GM19455 (cell line): Measurements from ENCODE around the gene ZFP3.
"Not testable (repeated sequence)": the region's sequence is repeated elsewhere in the genome, so short reads cannot be mapped to it uniquely, and the experiment has no call there.

Source experiments
- ATAC-seq: cut with Tn5 transposase; IDR thresholded peaks from one replicate; pipeline ENCODE4 v1.9.1; 2021; ENCODE audit not compliant: unreplicated experiment

ZFP3 gene

DNA sequence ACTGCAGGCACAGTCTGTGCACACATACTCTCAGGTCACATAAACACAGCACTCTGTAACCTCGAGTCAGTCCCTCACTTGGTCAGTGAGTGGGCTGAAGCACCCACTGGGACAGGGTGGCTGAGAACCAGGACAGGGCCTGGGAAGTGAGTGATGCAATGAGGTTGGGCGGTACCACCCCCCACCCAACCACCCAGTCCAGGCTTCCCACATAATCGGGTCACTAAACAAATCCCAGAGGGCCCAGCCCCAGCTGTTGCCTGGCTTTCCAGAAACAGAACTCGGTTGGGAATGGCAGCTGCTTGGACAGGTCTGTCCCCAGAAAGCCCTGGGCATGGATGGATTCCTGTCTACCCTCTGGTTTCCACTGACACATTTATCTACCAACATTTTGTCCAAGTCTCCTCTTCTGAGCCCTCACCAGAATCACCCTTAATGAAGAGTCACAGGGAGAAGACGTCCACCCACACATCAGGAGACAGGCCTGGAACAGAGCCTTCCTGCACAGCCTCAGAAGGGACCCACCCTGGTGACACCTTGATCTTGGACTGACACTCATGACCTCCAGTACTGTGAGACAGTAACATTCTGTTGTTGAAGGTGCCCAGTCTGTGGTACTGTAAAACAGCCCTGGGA lies 46.0 kb downstream of the ZFP3 start:
- not testable (repeated sequence) for ATAC-seq

DNA sequence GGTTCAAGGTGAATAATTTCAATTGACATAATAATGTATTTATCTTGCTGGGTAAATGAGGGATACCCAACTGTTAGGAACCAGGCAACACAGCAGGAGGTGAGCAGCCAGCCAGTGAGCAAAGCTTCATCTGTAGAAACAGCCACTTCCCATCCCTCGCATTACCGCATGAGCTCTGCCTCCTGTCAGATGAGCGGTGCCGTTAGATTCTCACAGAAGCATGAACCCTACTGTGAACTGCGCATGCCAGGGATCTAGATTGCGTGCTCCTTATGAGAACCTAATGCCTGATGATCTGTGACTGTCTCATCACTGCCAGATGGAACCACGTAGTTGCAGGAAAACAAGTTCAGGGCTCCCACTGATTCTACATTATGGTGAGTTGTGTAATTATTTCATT lies 46.6 kb downstream of the ZFP3 start:
- not testable (repeated sequence) for ATAC-seq

DNA sequence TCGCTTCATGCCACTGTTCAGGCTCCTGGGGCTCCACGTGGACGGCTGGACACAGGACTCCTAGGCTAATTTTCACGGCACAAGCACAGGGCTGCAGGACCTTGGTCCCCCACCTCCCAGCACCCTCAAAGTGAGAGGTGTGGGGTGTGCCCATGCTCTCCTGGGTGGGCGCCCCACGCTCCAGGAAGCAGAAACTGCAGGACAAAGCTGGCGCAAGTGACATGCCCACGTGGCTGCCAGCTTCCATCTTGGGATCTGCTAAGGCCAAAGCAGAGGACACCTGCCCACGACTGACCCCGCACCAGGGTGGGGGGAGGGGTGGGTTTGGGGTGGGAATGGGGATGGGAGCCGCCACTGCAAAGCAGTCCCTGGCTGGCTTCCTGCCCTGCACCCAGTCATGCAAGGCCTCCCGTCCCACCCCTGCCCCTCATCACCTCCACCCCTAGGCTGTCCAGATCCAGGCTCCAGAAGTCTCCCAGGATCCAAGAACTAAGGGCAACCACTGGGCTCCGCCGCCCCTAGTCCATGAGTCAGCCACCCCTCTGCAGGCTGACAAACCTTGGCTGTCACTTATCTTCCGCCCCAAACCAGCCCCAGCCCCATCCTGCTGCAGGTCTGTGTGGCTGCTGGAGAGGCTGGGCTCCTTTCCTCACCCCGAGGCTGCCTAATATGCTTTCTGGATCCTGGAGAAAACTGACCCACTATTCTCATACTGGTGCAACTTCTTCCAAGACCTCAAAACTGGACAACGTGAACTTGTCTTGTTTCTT lies 48.6 kb downstream of the ZFP3 start:
- ATAC-seq: no peak

DNA sequence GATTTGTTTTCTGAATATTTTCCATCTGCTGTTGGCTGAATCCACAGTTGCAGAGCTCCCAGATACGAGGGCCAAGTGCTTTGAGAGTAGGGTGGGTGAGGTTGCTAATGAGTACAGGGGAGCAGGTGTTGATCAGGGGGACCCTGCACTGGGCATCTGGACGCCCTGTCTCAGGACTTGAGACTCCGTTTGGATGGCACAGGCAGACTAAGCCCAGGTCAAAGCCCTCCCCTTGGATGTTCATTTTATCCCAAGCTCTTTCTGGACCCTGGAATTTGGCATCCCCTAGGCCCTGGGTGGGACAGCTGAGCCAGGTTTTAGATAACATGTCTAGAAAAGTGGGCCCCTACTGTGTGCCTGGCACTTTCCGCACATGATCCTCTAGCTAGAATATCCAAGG lies 49.6 kb downstream of the ZFP3 start:
- no peak for ATAC-seq

DNA sequence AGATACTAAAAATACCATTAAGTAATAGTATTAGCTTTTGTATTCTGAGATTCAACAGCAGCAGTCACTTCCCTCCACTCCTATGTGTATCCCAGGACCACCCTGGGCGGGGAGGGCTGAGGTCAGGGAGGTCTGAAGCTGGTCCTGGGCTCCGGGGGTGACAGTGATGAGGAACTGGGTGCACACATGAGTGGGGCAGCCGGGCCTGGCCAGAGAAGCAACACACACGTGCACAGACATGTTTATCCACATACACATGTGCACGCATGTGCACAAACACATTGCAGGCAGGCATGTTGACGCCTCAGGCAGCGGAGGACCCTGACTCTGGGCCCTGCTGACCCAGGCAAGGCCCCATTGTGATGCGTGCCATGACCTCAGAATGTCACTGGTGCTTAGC lies 50.1 kb downstream of the ZFP3 start:
- not testable (repeated sequence) for ATAC-seq

DNA sequence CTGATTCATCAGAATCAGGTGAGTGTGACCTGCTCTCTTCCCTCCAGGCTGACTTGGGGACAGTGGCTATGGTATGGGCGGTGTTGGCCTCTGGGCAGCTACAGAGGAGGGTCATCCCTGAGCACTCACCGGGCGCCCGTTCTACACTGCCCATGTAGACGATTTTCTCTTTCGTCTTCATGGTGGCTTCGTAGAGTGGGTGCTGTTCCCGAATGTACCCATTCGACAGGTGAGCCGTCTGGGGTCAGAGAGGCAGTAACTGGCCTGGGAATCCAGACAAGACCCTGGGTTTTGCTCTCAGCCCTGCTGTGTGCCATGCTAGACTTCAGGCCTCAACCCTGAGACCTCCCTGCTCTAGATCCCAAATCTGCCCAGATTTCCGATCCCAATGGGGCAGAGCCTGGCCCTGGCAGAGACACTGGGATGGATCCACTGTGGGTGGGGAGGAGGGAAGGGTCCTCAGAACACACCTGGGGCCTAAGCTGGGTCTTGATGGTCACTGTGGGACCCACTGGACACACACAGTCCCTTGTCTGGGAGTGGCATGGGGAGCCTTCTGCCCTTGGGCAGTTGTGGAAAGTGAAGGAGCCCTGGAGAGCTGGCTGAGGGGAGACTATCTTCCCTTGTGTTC lies 50.8 kb downstream of the ZFP3 start:
- ATAC-seq: no peak

GRCh38 chr17:5129770-5130169 lies 51.5 kb downstream of the ZFP3 start:
- not testable (repeated sequence) for ATAC-seq

DNA sequence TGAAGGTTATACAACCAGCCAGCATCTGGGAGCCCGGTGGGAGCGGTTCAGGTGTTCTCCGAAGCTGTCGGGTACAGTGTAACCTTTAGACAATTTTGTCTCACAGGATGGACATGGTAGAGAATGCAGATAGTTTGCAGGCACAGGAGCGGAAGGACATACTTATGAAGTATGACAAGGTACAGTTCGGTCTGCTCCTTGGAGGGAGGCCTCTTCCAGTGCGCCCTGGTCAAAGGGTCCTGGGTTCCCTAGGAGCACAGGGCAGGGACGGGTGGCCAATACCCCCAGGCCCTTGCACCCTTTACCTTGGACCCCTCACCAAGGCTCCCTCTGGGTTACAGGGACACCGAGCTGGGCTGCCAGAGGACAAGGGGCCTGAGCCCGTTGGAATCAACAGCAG lies 52.0 kb downstream of the ZFP3 start:
- not testable (repeated sequence) for ATAC-seq

- ATAC-seq: not testable (repeated sequence)
These were observed 52.4 kb downstream of the ZFP3 start for GRCh38 chr17:5130687-5131086.

DNA sequence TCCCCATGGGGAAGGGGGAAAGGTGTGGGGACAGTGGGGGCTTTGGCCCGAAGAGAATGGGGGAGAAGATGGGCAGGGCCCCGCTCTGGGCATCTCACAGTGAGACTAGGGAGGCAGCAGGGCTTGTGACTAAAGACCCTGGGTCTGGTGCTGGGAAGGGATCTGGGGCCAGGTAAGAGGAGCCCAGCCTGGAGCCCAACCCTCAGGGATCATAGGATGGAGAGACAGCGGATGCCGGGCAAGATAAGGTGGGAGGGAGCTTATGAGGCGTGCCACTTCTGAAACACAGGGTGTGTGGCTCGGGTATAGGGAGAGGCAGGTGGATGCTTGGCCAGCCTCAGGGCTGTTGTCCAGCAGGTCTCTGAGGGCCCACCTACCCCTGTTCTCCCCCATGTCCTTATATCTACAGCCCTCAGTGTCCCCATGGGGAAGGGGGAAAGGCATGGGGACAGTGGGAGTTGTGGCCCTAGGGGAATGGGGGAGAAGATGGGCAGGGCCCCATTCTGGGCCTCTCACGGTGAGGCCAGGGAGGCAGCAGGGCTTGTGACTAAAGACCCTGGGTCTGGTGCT lies 53.0 kb downstream of the ZFP3 start:
- ATAC-seq: no peak

DNA sequence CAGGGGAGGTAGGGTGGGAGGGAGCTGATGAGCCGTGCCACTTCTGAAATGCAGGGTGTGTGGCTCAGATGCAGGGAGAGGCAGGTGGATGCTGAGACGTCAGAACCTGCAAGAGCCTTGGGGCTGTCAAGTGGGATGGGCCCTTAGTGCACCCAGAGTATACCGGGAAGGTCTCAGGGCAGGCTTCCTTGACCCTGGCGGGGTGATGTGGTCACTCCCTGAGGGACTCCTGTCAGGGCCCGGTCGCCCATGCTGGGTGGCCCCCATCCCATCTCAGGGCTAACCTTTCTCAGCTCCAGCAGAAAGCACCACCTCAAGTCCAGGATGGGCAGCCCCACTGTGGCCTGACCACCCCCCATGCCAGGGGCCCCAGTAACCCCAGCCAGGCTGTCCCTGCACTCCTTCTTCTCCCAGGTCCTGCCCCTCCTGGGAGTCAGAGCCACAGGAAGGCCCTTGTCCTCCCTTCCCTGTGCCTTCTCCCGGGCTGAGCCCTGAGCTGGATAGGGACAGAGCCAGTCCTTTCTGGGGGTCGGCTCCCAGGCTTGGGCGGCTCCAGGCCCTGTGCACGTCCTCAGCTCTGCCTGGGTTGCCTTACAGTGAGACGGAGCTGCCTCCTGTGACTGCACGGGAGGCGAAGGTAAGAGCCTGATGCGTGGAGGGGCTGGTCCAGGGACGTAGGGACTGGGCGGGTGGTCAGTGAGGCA lies 53.7 kb downstream of the ZFP3 start:
- ATAC-seq: not testable (repeated sequence)

- not testable (repeated sequence) for ATAC-seq
These were observed 54.4 kb downstream of the ZFP3 start for GRCh38 chr17:5132503-5133225.

- ATAC-seq: no peak
These were observed 55.0 kb downstream of the ZFP3 start for GRCh38 chr17:5133311-5133710.

GRCh38 chr17:5133961-5134360 lies 55.7 kb downstream of the ZFP3 start:
- not testable (repeated sequence) for ATAC-seq

DNA sequence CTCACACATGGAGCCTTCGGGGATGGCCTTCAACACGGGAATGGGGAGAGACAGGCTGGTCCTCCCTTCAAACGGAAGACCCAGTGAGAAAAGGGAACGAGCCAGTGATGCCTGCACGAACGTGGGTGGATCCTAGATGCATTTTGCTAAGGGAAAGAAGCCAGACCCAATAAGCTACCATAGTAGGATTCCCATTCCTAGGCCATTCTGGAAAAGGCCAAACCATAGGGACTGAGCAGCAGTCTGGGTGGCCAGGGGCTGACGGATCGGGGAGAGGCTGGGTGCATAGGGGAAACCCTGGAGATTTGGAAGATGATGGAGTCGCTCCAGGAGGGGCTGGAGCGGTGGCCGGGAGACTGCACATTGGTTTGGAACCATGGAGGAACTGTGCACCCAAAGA lies 56.3 kb downstream of the ZFP3 start:
- ATAC-seq: not testable (repeated sequence)

DNA sequence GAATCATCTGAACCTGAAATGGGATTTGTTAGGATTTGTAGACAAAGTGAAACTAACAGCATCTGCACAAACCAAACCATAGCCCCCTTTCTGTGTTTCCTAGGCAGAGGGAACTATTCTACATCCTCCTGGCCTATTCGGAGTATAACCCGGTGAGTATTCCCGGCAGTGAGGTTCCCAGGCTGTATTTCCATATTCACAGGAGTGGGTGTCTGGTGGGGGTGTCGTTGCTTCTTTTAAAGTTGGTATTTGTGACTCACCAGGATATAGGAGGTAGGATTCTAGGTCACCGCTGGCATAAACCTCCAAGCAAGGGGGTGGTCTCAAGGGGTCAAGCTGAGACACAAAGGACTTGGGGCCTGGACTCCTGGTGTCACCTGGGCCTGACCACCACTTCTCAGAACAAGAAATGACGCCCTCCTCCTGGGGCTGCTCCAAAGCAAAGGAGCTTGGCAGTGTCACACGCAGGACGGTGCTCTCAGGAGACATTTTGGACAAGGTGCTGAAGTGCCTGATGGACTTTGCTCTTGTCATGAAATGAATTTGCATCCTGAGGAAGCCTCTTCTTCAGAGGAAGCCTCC lies 57.0 kb downstream of the ZFP3 start:
- not testable (repeated sequence) for ATAC-seq

- ATAC-seq: no peak
These were observed 57.7 kb downstream of the ZFP3 start for GRCh38 chr17:5135726-5136579.

DNA sequence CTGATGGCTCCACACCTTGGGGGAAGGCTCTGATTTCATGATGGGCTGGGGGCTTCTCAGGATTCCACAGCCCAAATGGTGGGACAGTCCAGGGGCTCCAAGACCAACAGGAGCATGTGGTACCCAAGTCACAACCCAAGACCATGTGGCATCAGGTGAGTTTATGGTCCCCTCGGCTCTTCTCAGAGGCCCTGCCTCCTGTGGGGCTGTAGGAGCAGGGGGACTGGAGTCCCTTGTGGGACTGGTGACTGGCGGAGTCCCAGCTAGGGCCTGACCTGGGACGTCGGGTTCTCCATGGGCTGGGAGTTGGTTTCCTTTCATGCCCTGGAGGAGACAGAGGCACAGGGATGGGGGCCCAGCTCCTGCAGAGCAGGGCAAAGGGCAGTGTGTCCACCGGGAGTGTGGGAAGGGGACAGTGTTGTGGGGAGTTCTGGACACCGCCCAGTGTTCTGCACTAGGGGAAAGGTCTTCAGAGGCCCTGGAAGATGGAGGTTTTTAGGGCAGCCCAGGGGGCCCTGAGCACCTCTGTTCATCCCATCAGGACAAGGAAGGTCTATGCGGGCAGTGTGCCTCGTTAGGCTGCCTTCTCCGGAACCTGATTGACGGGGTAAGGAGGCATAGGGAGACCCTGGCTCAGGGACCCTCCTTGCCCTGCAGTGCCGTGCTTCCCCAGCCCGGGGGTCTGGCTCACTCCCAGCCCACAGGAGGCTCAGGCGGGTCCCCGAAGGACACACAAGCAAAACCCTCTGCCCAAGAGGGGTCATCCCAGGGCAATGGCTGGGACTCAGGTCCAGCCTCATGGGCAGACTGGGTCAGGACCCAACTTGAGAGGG lies 58.5 kb downstream of the ZFP3 start:
- ATAC-seq: not testable (repeated sequence)
